Tibial nerve (tissue), 4 donors: ENCODE results near the gene DDX47.

Experiments
- EP300 ChIP-seq, 2 donors: sonication (generic); formaldehyde crosslinking; IDR thresholded peaks; one replicate each; pipeline ENCODE4 v1.6.1; 2017; ENCODE audit warnings: antibody characterized with exemption in 2 of 2, mild to moderate bottlenecking in 1 of 2
- POLR2A ChIP-seq, 2 donors: fragments of 450-650 bp; IDR thresholded peaks; one replicate each; pipeline ENCODE4 v1.6.1; 2017; ENCODE audit warnings: antibody characterized with exemption in 2 of 2, mild to moderate bottlenecking in 2 of 2, moderate library complexity in 2 of 2
- TF ChIP-seq, protein P1 (sequence below), 5 experiments: fragments of 200-600 bp in 3 of 5; fragments of 450-650 bp in 2 of 5; sonication (generic) in 3 of 5; IDR thresholded peaks; one replicate each; pipeline ENCODE4 v1.5.1; 2016 to 2019; ENCODE audit warnings: antibody characterized with exemption in 5 of 5, mild to moderate bottlenecking in 3 of 5, moderate library complexity in 2 of 5

DNA sequence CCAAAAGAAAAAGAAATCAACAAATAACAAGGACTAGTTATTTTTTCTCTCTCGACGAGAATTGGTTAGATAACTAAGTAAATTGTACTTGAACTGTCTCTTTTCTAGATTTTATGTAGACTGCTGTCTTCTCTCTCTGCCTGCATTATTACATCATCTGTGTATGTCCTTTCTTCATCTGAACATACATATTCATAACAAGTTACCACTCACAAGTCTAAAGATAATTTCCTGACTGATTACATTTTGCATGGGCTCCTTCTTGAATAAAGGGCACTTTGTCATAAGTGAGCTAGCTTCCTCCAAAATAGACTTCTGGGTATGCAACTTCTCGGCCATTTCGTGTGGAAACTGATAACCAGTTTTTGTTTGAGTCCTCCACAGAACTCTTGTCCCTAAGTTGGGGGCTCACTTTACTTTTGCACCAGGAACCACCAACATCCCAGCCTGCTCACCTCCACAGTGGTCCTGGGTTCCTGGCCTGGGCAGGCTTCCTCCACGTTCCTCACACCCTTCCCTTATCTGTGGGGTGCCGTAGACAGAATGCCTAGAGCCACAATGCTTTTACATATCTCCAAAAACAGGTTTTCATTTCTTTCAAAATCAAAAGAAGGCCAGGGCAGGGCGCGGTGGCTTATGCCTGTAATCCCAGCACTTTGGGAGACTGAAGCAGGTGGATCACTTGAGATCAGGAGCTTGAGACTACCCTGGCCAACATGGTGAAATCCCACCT is 6.2 kb upstream of the DDX47 start:
- TF ChIP-seq POLR2A (IDR thresholded peaks at IDR 0.05), result no peak
- TF ChIP-seq, protein P1, sequence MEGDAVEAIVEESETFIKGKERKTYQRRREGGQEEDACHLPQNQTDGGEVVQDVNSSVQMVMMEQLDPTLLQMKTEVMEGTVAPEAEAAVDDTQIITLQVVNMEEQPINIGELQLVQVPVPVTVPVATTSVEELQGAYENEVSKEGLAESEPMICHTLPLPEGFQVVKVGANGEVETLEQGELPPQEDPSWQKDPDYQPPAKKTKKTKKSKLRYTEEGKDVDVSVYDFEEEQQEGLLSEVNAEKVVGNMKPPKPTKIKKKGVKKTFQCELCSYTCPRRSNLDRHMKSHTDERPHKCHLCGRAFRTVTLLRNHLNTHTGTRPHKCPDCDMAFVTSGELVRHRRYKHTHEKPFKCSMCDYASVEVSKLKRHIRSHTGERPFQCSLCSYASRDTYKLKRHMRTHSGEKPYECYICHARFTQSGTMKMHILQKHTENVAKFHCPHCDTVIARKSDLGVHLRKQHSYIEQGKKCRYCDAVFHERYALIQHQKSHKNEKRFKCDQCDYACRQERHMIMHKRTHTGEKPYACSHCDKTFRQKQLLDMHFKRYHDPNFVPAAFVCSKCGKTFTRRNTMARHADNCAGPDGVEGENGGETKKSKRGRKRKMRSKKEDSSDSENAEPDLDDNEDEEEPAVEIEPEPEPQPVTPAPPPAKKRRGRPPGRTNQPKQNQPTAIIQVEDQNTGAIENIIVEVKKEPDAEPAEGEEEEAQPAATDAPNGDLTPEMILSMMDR (IDR thresholded peaks at IDR 0.05), result no peak
- TF ChIP-seq EP300 (IDR thresholded peaks at IDR 0.05), result no peak
